SK-N-SH (cell line): Measurements from ENCODE around the gene HS3ST5.

Source experiments
- CTCF ChIP-seq: fragments of 200-600 bp; sonication (generic); IDR thresholded peaks from 2 replicates; pipeline ENCODE4 v1.6.1; 2017; ENCODE audit warnings: antibody characterized with exemption, mild to moderate bottlenecking, moderate library complexity
- ELF1 ChIP-seq: IDR thresholded peaks from 2 replicates; pipeline ENCODE4 v1.4.0; 2012
- EZH2phosphoT487 ChIP-seq: fragments of 200-600 bp; sonication (generic); IDR thresholded peaks from 2 replicates; pipeline ENCODE4 v1.6.1; 2017; ENCODE audit warnings: low read depth, mixed run types, mild to moderate bottlenecking, antibody characterized with exemption, moderate library complexity, borderline replicate concordance
- RFX5 ChIP-seq: IDR thresholded peaks from 2 replicates; pipeline ENCODE4 v1.6.1; 2012; ENCODE audit warnings: mild to moderate bottlenecking, improper control_type of control experiment, low read length

- TF ChIP-seq RFX5 (no peak), EZH2phosphoT487 (no peak), CTCF (no peak), ELF1 (no peak)
Observed at GRCh38 chr6:114024746-114025145, 318.1 kb downstream of the HS3ST5 start.
